Endothelial cell (in vitro differentiated cells): Measurements from ENCODE around the gene XYLT1. TPM values are rescaled to one million over a fixed set of nuclear protein-coding genes. Genes with fewer than 3 reads are reported as not detected.

Experiments used
- DNase-seq: peaks from one replicate; pipeline ENCODE4 v3.0.0; 2021; ENCODE audit warnings: low spot score
- H3K27ac Mint-ChIP-seq: one replicate; pipeline ENCODE4 v1.8.0; 2021; ENCODE audit warnings: mixed read lengths, inconsistent platforms; ENCODE audit not compliant: unreplicated experiment
- H3K27me3 Mint-ChIP-seq: one replicate; pipeline ENCODE4 v1.8.0; 2021; ENCODE audit warnings: mild to moderate bottlenecking, moderate library complexity, mixed read lengths, inconsistent platforms; ENCODE audit not compliant: unreplicated experiment
- H3K36me3 Mint-ChIP-seq: one replicate; pipeline ENCODE4 v1.8.0; 2021; ENCODE audit warnings: mild to moderate bottlenecking, low read depth, mixed read lengths, inconsistent platforms; ENCODE audit not compliant: unreplicated experiment
- H3K4me1 Mint-ChIP-seq: one replicate; pipeline ENCODE4 v1.8.0; 2021; ENCODE audit warnings: mild to moderate bottlenecking, mixed read lengths, inconsistent platforms; ENCODE audit not compliant: unreplicated experiment
- H3K4me3 Mint-ChIP-seq: one replicate; pipeline ENCODE4 v1.8.0; 2021; ENCODE audit warnings: mild to moderate bottlenecking, mixed read lengths, inconsistent platforms; ENCODE audit not compliant: unreplicated experiment
- H3K9me3 Mint-ChIP-seq: one replicate; pipeline ENCODE4 v1.8.0; 2021; ENCODE audit warnings: mixed read lengths, inconsistent platforms; ENCODE audit not compliant: unreplicated experiment
- CTCF ChIP-seq: fragments of 200-600 bp; sonication (generic); IDR thresholded peaks from one replicate; pipeline ENCODE4 v1.5.0; 2021; ENCODE audit warnings: antibody characterized with exemption; ENCODE audit not compliant: unreplicated experiment
- total RNA-seq: library from RNA; stranded (reverse); fragmentation: NEBNext Ultra II Directional; extraction: Animal tissue kit (Norgen Biotek cat#: 25700); gene quantifications from one replicate; pipeline ENCODE4 v1.2.1, GENCODE V29; 2021; ENCODE audit not compliant: unreplicated experiment

Gene XYLT1
- total RNA-seq, 1 donor from 2014 or later: 11.1 TPM

GRCh38 chr16:17235147-17235815, 235.5 kb downstream of the XYLT1 start:
- no peak for DNase-seq
- Mint-ChIP-seq H3K9me3 (no peaks in the 10 kb centered on the region), H3K27me3 (peaks cover 8% of the 10 kb centered on the region), H3K4me3 (no peak overlapping the region), H3K4me1 (no peaks in the 10 kb centered on the region), H3K36me3 (no peaks in the 10 kb centered on the region), H3K27ac (no peak overlapping the region)
- TF ChIP-seq CTCF: no peak

GRCh38 chr16:17233318-17234002, 237.3 kb downstream of the XYLT1 start:
- no peak overlapping the region for H3K4me3 Mint-ChIP-seq
- no peak for TF ChIP-seq CTCF
- DNase-seq: no peak
- H3K27ac Mint-ChIP-seq: no peak overlapping the region
- no peaks in the 10 kb centered on the region for H3K4me1 Mint-ChIP-seq
- peaks cover 2% of the 10 kb centered on the region for H3K27me3 Mint-ChIP-seq
- H3K36me3 Mint-ChIP-seq: no peaks in the 10 kb centered on the region
- no peaks in the 10 kb centered on the region for H3K9me3 Mint-ChIP-seq

- no peak for TF ChIP-seq CTCF
Observed at GRCh38 chr16:17232487-17232886, 238.3 kb downstream of the XYLT1 start.

GRCh38 chr16:17231972-17232371, 238.8 kb downstream of the XYLT1 start:
- H3K36me3 Mint-ChIP-seq: peaks cover 3% of the 10 kb centered on the region
- no peak overlapping the region for H3K4me3 Mint-ChIP-seq
- no peak for TF ChIP-seq CTCF
- H3K4me1 Mint-ChIP-seq: no peaks in the 10 kb centered on the region
- H3K9me3 Mint-ChIP-seq: no peaks in the 10 kb centered on the region
- H3K27me3 Mint-ChIP-seq: peaks cover 2% of the 10 kb centered on the region
- no peak for DNase-seq
- H3K27ac Mint-ChIP-seq: no peak overlapping the region

More at GRCh38 chr16:17232487-17232886, 238.3 kb downstream of the XYLT1 start:
- Mint-ChIP-seq H3K27me3 (peaks cover 2% of the 10 kb centered on the region), H3K4me1 (no peaks in the 10 kb centered on the region), H3K9me3 (no peaks in the 10 kb centered on the region), H3K4me3 (no peak overlapping the region), H3K27ac (no peak overlapping the region), H3K36me3 (peaks cover 3% of the 10 kb centered on the region)
- DNase-seq: no peak

GRCh38 chr16:17230932-17231581, 239.7 kb downstream of the XYLT1 start:
- TF ChIP-seq CTCF: no peak
- no peak for DNase-seq
- H3K4me3 Mint-ChIP-seq: no peak overlapping the region
- no peaks in the 10 kb centered on the region for H3K4me1 Mint-ChIP-seq
- no peak overlapping the region for H3K27ac Mint-ChIP-seq
- peaks cover 3% of the 10 kb centered on the region for H3K36me3 Mint-ChIP-seq
- H3K27me3 Mint-ChIP-seq: peaks cover 2% of the 10 kb centered on the region
- H3K9me3 Mint-ChIP-seq: no peaks in the 10 kb centered on the region
